ENCODE measurements around the gene CALHM4.

GRCh38 chr6:116579143-116579542 lies 25.6 kb downstream of the CALHM4 start:
- no peak for TF ChIP-seq CTCF (IDR thresholded peaks at IDR 0.05)
- TF ChIP-seq POLR2A (IDR thresholded peaks at IDR 0.05): no peak
- TF ChIP-seq POLR2AphosphoS5 (IDR thresholded peaks at IDR 0.05): no peak
